Midbrain (tissue), 1 donor: ENCODE results near the gene RASSF6.
"Not testable (repeated sequence)": the region's sequence is repeated elsewhere in the genome, so short reads cannot be mapped to it uniquely, and the experiment has no call there.

Source experiments
- DNase-seq: peaks from one replicate; lab custom pipeline; 2025; lab: John Stamatoyannopoulos, UW

RASSF6 gene

DNA sequence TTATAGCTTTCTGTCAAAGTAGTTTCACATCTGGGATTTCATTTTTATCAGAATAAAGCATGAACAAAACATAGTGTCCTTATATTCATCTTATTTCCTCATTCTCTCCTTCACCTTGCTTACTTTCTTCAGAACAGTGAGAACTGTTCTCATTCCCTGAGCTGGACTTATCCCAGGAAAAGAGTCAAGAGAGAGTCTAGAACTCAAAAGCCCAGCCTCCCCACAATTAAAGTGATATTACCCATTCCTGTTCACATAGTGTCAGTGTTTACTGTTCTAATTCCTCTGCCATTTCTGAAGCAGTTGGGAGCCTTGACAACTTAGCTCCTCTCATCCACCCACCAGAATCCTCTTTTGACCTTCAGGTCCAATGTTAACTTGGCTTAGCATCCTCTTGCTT lies 42.9 kb downstream of the RASSF6 start:
- no peak for DNase-seq

- DNase-seq: no peak
These were observed 43.9 kb downstream of the RASSF6 start for GRCh38 chr4:73576381-73576780.

GRCh38 chr4:73575660-73576059 lies 44.6 kb downstream of the RASSF6 start:
- DNase-seq: no peak

GRCh38 chr4:73573794-73574528 lies 46.3 kb downstream of the RASSF6 start:
- DNase-seq: peak; percentile 61

- not testable (repeated sequence) for DNase-seq
These were observed 69.4 kb downstream of the RASSF6 start for GRCh38 chr4:73550865-73551264.

DNA sequence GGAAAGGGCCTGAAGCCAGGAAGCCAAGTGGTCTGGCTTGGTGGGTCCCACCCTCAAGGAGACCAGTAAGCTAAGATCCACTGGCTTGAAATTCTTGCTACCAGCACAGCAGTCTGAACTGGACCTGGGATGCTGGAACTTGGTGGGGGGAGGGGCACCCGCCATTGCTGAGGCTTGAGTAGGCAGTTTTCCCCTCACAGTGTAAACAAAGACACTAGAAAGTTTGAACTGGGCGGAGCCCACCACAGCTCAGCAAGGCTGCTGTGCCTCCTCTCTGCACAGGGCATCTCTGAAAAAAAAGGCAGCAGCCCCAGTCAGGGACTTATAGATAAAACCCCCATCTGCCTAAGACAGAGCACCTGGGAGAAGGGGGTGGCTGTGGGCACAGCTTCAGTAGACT lies 75.6 kb downstream of the RASSF6 start:
- no peak for DNase-seq

GRCh38 chr4:73541251-73541650 lies 79.0 kb downstream of the RASSF6 start:
- no peak for DNase-seq

GRCh38 chr4:73540826-73541225 lies 79.4 kb downstream of the RASSF6 start:
- DNase-seq: no peak

GRCh38 chr4:73539386-73539785 lies 80.8 kb downstream of the RASSF6 start:
- no peak for DNase-seq

DNA sequence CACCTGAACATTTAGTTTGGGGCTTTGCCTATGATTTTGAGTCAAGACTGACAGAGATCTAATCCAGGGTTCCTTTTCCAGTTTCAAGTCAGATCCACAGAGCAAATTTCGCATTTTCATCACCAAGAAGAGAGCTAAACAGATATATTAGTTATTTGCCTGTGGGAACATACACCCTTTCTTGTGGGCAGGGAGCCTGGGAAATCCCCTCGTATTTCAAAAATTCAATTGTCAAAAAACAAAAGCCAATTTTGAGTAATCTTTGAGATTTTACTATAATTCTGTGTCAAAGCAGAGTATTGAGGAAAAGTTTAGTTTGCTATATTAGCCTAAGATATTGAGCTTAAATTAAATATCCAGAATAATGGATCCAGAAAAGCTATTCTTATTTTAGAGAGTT lies 82.1 kb downstream of the RASSF6 start:
- DNase-seq: no peak

GRCh38 chr4:73533515-73534422 lies 86.5 kb downstream of the RASSF6 start:
- no peak for DNase-seq

GRCh38 chr4:73528171-73528570 lies 92.1 kb downstream of the RASSF6 start:
- DNase-seq: no peak

DNA sequence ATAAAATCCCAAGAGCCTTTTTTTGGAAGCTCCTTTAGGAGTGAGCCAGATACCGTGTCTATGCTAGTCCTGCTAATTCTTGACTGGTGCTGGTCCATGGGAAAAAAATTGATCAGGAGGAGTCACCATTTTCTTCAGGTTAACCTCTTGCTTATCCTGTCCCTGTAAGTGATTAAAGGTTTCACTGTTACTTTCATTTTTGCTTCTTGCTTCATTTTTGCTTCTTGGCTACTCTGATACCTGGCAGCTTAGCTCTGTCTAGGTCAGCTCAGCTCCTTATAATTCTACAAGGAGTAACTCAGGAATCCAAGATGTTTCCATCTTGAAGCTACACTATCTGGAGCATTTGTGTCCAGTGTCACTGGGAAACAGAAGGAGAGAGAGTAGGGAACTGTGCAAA lies 93.0 kb downstream of the RASSF6 start:
- no peak for DNase-seq

DNA sequence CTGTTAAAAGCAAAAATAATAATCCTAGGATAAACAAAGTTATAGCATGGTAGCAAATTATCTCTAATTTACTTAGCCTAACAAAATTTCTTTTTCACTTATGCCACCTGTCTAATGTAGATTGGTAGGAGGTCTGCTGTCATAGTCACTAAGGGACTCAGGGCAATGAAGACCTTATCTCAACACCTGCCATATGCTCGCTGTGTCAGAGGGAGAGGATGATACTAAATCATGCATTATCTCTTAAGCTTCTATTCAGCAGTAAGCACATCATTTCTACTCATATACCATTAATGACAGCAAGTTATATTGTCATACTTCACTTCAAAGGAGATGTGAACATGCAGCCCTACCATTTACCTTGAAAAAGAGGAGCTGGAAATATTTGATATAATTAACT lies 94.6 kb downstream of the RASSF6 start:
- DNase-seq: no peak

DNA sequence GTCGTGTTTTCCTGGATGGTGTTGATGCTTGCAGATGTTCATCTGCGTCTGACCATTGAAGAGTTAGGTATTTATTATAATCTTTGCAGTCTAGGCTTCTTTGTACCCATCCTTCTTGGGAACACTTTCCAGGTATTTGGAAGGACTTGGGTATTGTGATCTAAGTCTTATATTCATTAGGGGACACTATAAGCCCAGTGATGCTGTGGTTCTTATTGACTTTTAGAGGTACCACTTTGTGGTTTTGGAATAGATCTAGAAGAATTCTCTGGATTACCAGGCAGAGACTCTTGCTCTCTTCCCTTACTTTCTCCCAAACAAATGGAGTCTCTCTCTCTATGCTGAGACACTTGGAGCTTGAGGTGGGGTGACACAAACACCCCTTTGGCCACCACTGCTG lies 97.1 kb downstream of the RASSF6 start:
- DNase-seq: no peak
